SU-DHL-6 (cell line): ENCODE results near the gene STEAP3.

Experiments
- CTCF ChIP-seq: fragments of 200-600 bp; sonication (generic); IDR thresholded peaks from one replicate; pipeline ENCODE4 v1.5.1; 2017; ENCODE audit warnings: antibody characterized with exemption, mild to moderate bottlenecking, low read length, moderate library complexity; ENCODE audit not compliant: insufficient read depth, poor library complexity, severe bottlenecking
- EZH2phosphoT487 ChIP-seq: fragments of 200-600 bp; sonication (generic), shearing (Covaris generic); conservative IDR thresholded peaks from 2 replicates; pipeline ENCODE4 v1.6.1; 2018; ENCODE audit warnings: mild to moderate bottlenecking, antibody characterized with exemption, low read length, moderate library complexity, mixed read lengths

- TF ChIP-seq CTCF (no peak), EZH2phosphoT487 (no peak)
Observed at GRCh38 chr2:119278946-119279345, 55.3 kb downstream of the STEAP3 start.
